ENCODE data around the gene SPRTN.

DNA sequence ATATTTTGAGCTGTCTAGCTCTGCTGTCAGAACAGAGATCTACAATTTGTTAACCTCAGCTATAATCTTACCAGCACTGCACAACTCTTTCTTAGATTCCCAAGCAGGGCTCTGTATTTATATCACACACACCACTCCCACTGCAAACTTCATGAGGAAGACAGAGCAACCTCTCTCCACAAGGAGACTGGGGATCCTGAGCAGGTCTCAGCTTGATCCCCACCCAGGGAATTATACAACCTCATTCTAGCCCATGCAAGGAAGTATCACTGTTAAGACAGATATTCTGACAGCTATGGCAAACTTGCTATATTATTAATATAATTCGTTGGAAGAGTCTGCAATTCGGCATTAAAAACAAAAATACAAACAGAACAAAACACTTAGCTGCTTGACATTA lies 43.6 kb downstream of the SPRTN start:
- TF ChIP-seq, protein P1, sequence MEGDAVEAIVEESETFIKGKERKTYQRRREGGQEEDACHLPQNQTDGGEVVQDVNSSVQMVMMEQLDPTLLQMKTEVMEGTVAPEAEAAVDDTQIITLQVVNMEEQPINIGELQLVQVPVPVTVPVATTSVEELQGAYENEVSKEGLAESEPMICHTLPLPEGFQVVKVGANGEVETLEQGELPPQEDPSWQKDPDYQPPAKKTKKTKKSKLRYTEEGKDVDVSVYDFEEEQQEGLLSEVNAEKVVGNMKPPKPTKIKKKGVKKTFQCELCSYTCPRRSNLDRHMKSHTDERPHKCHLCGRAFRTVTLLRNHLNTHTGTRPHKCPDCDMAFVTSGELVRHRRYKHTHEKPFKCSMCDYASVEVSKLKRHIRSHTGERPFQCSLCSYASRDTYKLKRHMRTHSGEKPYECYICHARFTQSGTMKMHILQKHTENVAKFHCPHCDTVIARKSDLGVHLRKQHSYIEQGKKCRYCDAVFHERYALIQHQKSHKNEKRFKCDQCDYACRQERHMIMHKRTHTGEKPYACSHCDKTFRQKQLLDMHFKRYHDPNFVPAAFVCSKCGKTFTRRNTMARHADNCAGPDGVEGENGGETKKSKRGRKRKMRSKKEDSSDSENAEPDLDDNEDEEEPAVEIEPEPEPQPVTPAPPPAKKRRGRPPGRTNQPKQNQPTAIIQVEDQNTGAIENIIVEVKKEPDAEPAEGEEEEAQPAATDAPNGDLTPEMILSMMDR (IDR thresholded peaks at IDR 0.05 in 4 of 5, conservative IDR thresholded peaks at IDR 0.05 in 1 of 5): no peak
- TF ChIP-seq POLR2A (IDR thresholded peaks at IDR 0.05): peak in 1 of 2 donors; percentile 13
